Cardiac fibroblast (primary cell): ENCODE measurements around the gene CDK14.

Experiments used
- DNase-seq, 2 donors: peaks; one replicate each; pipeline versions ENCODE4 v3.0.0 to v3.0.0-alpha.2; 2010; ENCODE audit warnings: low read depth in 2 of 2
- H3K4me3 ChIP-seq, 2 donors: replicated peaks in 1 of 2; 1 replicate in 1 of 2; 2 replicates in 1 of 2; pipeline ENCODE4 v1.5.1; 2011; ENCODE audit warnings: low read depth in 2 of 2, low read length in 2 of 2, mild to moderate bottlenecking in 2 of 2, moderate library complexity in 1 of 2
- CTCF ChIP-seq: IDR thresholded peaks from one replicate; pipeline ENCODE4 v1.5.1; 2011; ENCODE audit warnings: low read depth, mild to moderate bottlenecking, low read length, inconsistent platforms

Gene CDK14

GRCh38 chr7:90613088-90613498 is 17.0 kb downstream of the CDK14 start:
- DNase-seq = peak; percentile 33 to 69
- no peak overlapping the region for H3K4me3 ChIP-seq

DNA sequence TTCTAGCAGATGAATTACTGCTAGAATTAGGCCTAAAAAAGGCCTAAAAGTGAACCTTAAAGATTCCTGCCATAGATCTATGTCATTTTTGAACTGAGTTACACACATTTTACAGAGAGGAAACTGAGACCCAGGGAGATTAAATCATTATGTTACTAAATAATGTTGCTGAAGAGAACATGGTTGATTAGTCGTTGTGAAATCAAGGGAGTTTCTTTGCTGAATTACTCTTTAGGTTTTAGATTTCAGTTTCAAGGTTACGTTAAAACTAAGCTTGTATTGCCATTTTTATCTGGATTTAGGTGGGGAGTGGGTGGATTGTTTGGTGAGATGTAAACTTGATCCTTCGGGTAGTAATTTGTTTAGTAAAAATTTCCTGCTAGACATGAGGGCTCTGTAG is 21.3 kb downstream of the CDK14 start:
- H3K4me3 ChIP-seq = no peak overlapping the region
- no peak for TF ChIP-seq CTCF
- no peak for DNase-seq

More at GRCh38 chr7:90613088-90613498, 17.0 kb downstream of the CDK14 start:
- TF ChIP-seq CTCF = no peak

GRCh38 chr7:90618876-90619275 is 22.8 kb downstream of the CDK14 start:
- no peak for DNase-seq
- H3K4me3 ChIP-seq = no peak overlapping the region
- TF ChIP-seq CTCF = no peak

DNA sequence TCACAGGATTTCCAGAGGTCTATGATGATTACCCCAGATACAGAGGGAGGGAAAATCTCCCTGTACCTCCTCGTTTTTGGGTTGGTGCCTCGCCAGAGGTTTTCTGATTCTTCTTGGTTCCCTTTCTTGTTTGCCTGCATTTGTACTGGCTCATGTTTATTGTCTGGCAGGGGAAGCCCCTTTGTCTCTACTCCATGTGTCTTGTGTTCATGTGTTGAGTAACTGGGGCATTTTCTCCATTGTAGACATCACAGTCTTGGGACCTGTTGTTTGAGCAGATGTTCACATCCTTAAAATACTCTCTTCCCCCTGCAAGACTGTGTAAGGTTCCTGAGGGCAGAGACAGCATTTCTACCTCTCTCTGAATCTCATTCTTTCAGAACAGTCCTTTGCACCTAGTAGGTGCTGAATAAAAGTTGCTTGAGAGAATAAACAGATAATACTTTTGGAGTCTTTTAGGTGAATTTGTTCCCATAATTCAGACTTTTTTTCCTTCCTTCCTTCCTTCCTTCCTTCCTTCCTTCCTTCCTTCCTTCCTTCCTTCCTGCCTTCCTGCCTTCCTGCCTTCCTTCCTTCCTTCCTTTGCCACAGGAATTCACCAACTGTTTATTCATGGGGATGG is 25.1 kb downstream of the CDK14 start:
- DNase-seq = peak; percentile 14 to 77
- H3K4me3 ChIP-seq = no peak overlapping the region
- no peak for TF ChIP-seq CTCF

DNA sequence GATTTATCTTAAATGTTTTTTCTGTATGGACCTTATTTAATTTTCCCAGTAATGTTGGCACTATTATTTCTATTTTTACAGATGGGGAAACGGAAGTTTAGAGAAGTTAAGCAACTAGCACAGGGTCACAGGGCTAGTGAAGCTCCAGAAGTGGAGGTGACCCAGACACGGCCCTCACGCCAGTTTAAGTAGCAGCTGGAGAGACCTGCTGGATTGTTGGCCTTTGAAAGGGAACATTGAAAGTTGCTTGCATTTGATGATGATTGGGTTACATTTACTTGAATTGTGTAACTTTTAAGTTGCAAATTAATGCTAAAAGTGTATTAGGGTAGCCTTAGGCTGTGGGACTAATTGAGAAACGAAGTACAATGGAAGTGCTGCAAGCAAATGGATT is 25.6 kb downstream of the CDK14 start:
- no peak for TF ChIP-seq CTCF
- no peak overlapping the region for H3K4me3 ChIP-seq
- DNase-seq = no peak

GRCh38 chr7:90622670-90623069 is 26.5 kb downstream of the CDK14 start:
- no peak for DNase-seq
- no peak overlapping the region for H3K4me3 ChIP-seq
- no peak for TF ChIP-seq CTCF
